Measurements from ENCODE around the gene RMDN3. TPM values are rescaled to one million over a fixed set of nuclear protein-coding genes. Genes with fewer than 3 reads are reported as not detected.

RMDN3 gene
- total RNA-seq, 1 experiment from 2014 or later = 15.7 TPM

- no peaks in the 10 kb centered on the region for H3K79me2 ChIP-seq (ENCODE audit: low read depth)
- H3K9me3 ChIP-seq (ENCODE audit: insufficient read depth, low read depth) = no peaks in the 10 kb centered on the region
- no TSS peak for BruUV-seq (replicated peaks)
- peaks cover 58% of the 10 kb centered on the region for H3K4me1 ChIP-seq (replicated peaks; ENCODE audit: insufficient read depth)
- intact Hi-C loops (cut with micrococcal nuclease; ENCODE audit: unreplicated experiment) = no loop called here
- H3K4me2 ChIP-seq = peak overlapping the region; percentile 77; the same call in 1 of the 2 replicates
- ChIA-PET CTCF (no interaction called here), POLR2A (ENCODE audit: unreplicated experiment) (no interaction called here)
- TF ChIP-seq CTCF (conservative IDR thresholded peaks at IDR 0.05) (no peak), EZH2 (IDR thresholded peaks at IDR 0.05; ENCODE audit: low read depth) (no peak)
- peak overlapping the region; percentile 83 for H3K27ac ChIP-seq
- H4K20me1 ChIP-seq (ENCODE audit: insufficient read depth) = no peaks in the 10 kb centered on the region
- no peak for DNase-seq
- no peaks in the 10 kb centered on the region for H3K9me2 ChIP-seq (ENCODE audit: insufficient read depth)
- H3F3A ChIP-seq (ENCODE audit: insufficient read depth, low read depth) = peaks cover 47% of the 10 kb centered on the region
- H2AFZ ChIP-seq = no peak overlapping the region
- no peaks in the 10 kb centered on the region for H3K27me3 ChIP-seq (ENCODE audit: insufficient read depth, low read depth)
- H3K36me3 ChIP-seq (ENCODE audit: low read depth) = no peaks in the 10 kb centered on the region
- H3K4me3 ChIP-seq = no peak overlapping the region
Observed at GRCh38 chr15:40767838-40768500, 12.9 kb upstream of the RMDN3 start.

GRCh38 chr15:40766906-40767837, 12.1 kb upstream of the RMDN3 start:
- Histone ChIP-seq H3K4me1 (replicated peaks; ENCODE audit: insufficient read depth) (peaks cover 58% of the 10 kb centered on the region), H3K36me3 (ENCODE audit: low read depth) (no peaks in the 10 kb centered on the region), H3K27me3 (ENCODE audit: insufficient read depth, low read depth) (no peaks in the 10 kb centered on the region), H3K79me2 (ENCODE audit: low read depth) (no peaks in the 10 kb centered on the region), H2AFZ (no peak overlapping the region), H3K4me2 (no peak overlapping the region), H3K9me2 (ENCODE audit: insufficient read depth) (no peaks in the 10 kb centered on the region), H3K27ac (no peak overlapping the region), H3K9me3 (ENCODE audit: insufficient read depth, low read depth) (no peaks in the 10 kb centered on the region), H3F3A (ENCODE audit: insufficient read depth, low read depth) (peaks cover 47% of the 10 kb centered on the region), H4K20me1 (ENCODE audit: insufficient read depth) (no peaks in the 10 kb centered on the region), H3K4me3 (no peak overlapping the region)
- DNase-seq = peak in 1 of 2 experiments; percentile 59
- TF ChIP-seq EZH2 (IDR thresholded peaks at IDR 0.05; ENCODE audit: low read depth) = no peak
- no peak for TF ChIP-seq CTCF (conservative IDR thresholded peaks at IDR 0.05)
- ChIA-PET CTCF (interaction anchor here (0.5 to 1.1 kb wide), 4 partner anchors 18 to 139 kb away, joined by 3 to 8 read pairs (median 4); no protein-coding TSS in a partner anchor), POLR2A (ENCODE audit: unreplicated experiment) (interaction anchor here (0.5 to 0.7 kb wide), 6 partner anchors 20 to 113 kb away, joined by 3 to 11 read pairs (median 4); no protein-coding TSS in a partner anchor)
- intact Hi-C loops (cut with micrococcal nuclease; ENCODE audit: unreplicated experiment) = no loop called here
- no TSS peak for BruUV-seq (replicated peaks)

- H3K27me3 ChIP-seq (ENCODE audit: insufficient read depth, low read depth) = no peaks in the 10 kb centered on the region
- no peak overlapping the region for H3K27ac ChIP-seq
- DNase-seq = no peak
- TF ChIP-seq EZH2 (IDR thresholded peaks at IDR 0.05; ENCODE audit: low read depth) (no peak), CTCF (conservative IDR thresholded peaks at IDR 0.05) (no peak)
- ChIA-PET CTCF (interaction anchor here (0.5 to 1.1 kb wide), 5 partner anchors 18 to 139 kb away, joined by 3 to 8 read pairs (median 3); no protein-coding TSS in a partner anchor), POLR2A (ENCODE audit: unreplicated experiment) (interaction anchor here (0.5 to 0.7 kb wide), 5 partner anchors 19 to 112 kb away, joined by 3 to 11 read pairs (median 4); no protein-coding TSS in a partner anchor)
- no peaks in the 10 kb centered on the region for H3K9me2 ChIP-seq (ENCODE audit: insufficient read depth)
- no TSS peak for BruUV-seq (replicated peaks)
- no peak overlapping the region for H2AFZ ChIP-seq
- H3K4me1 ChIP-seq (replicated peaks; ENCODE audit: insufficient read depth) = peaks cover 54% of the 10 kb centered on the region
- no peaks in the 10 kb centered on the region for H3K79me2 ChIP-seq (ENCODE audit: low read depth)
- H3K9me3 ChIP-seq (ENCODE audit: insufficient read depth, low read depth) = no peaks in the 10 kb centered on the region
- H4K20me1 ChIP-seq (ENCODE audit: insufficient read depth) = no peaks in the 10 kb centered on the region
- intact Hi-C loops (cut with micrococcal nuclease; ENCODE audit: unreplicated experiment) = no loop called here
- no peaks in the 10 kb centered on the region for H3K36me3 ChIP-seq (ENCODE audit: low read depth)
- no peak overlapping the region for H3K4me2 ChIP-seq
- H3K4me3 ChIP-seq = no peak overlapping the region
- peaks cover 41% of the 10 kb centered on the region for H3F3A ChIP-seq (ENCODE audit: insufficient read depth, low read depth)
Observed at GRCh38 chr15:40766194-40766815, 11.3 kb upstream of the RMDN3 start.

Measured in PC-9 (cell line).